Cerebellar cortex (tissue), 1 donor: Measurements from ENCODE around the gene MSN.
"Not testable (repeated sequence)": the region's sequence is repeated elsewhere in the genome, so short reads cannot be mapped to it uniquely, and the experiment has no call there.

Experiments used
- DNase-seq: peaks from one replicate; pipeline ENCODE4 v3.0.0-alpha.2; 2015; ENCODE audit warnings: low spot score

MSN gene

GRCh38 chrX:65720381-65720964 lies 53.0 kb downstream of the MSN start:
- no peak for DNase-seq

DNA sequence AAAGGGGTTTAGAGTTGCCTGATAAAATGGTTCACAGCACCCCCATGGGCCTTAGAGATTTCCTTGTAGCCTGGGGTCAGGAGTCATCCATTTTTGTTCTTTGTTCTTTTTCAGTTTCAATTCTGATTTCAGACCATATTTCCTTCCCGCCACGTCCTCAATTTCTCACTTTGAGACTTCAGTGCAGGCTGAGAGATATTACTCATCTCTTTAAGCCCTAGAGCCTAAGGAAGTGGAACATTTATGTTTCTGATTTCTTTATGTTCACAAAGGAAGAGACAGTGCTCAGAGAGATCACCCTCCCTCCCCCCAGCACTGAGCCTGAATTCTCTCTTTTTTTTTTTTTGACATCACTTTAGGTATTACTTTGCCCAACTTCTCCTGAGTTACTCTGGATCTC lies 56.3 kb downstream of the MSN start:
- DNase-seq, result no peak

GRCh38 chrX:65726715-65727114 lies 59.3 kb downstream of the MSN start:
- DNase-seq, result no peak

- DNase-seq, result no peak
Measured at GRCh38 chrX:65731684-65732289, 64.3 kb downstream of the MSN start.

GRCh38 chrX:65740909-65741308 lies 73.5 kb downstream of the MSN start:
- DNase-seq, result no peak

GRCh38 chrX:65741823-65742222 lies 74.4 kb downstream of the MSN start:
- no peak for DNase-seq

DNA sequence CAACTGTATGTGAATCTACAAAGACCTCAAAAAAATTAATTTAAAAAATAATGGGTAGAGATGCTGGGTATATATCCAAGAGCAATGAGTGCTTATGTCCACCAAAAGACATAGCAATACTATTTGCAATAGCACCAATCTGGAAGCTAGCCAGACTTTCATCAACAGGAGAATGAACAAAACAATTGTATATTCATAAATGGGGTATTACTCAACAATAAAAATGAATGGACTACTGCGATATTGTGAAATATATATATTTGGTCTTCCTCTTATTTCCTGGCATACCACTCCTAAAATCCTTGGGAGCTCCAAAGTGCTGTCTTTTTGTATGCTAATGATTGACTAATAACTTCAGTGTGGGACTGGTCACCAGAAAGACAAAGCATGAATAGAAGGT lies 77.5 kb downstream of the MSN start:
- DNase-seq, result no peak

DNA sequence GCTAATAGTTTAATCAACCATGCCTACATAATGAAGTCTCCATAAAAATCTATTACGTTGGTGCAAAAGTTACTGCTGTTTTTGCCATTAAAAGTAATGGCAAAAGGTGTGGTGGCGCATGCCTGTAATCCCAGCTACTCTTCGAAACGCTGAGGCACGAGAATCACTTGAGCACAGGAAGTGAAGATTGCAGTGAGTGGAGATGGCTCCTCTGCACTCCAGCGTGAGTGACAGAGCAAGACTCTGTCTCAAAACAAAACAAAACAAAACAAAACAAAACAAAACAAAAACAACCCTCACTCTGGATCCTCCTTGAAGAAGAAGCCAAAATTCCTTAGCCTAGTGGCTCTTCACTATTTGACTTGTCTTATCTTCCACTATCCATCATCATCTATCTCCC lies 78.0 kb downstream of the MSN start:
- no peak for DNase-seq

DNA sequence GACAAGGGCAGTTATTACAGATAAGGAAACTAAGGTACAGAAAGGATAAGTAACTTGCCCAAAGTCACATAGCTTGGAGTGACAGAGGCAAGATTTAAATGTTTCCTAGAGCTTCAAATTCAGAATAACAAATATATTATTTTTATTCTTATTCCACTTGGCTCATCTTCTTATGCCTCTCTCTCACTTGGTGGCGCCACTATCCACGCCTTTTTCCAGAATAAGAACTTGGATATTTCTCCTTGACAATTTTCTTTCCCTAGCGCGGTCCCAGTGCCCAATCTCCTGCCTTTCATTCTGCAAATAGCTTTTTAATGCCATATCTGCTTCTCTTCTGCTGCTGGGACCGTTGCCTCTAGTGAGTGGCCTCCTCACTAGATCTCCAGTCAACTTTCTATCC lies 78.5 kb downstream of the MSN start:
- no peak for DNase-seq

- no peak for DNase-seq
Measured at GRCh38 chrX:65750674-65751469, 83.4 kb downstream of the MSN start.

GRCh38 chrX:65751519-65751918 lies 84.1 kb downstream of the MSN start:
- DNase-seq, result no peak

DNA sequence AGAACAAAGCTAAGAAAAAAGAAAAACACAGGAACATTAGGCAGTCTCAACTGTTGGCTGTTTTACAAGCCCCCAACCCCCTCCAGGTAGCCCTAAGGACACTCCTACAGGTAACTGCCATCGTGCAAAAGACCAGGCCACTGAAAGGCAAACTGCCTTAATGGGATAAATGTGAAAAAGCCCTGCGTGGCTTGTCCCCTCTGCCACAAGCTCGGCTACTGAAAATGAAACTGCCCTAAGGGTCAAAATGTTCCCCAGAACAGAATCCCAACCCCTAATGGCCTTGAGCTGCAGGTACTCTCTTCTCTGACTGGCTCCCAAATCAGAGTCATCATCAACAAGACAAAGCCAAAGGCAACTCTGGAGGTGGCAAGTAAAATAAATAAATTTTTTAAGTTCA lies 84.8 kb downstream of the MSN start:
- no peak for DNase-seq

- no peak for DNase-seq
Measured at GRCh38 chrX:65755786-65756185, 88.3 kb downstream of the MSN start.

DNA sequence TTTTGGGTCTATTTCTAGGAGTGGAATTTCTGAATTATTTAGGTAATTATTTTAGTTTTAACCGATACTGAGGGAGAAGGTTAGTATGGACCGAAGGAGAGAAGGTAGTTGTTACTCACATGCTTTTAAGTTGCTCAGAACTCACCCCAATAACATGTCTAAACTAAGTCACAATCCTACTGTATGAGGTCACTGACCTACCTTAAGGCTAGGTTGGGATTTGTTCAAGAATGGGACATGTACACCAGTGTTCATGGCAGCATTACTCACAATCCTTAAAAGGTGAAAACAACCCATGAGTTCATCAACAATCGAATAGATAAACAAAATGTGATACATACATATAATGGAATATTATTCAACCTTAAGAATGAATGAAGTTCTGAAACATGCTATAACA lies 90.5 kb downstream of the MSN start:
- DNase-seq, result no peak

GRCh38 chrX:65758505-65758904 lies 91.1 kb downstream of the MSN start:
- no peak for DNase-seq

GRCh38 chrX:65759525-65759924 lies 92.1 kb downstream of the MSN start:
- not testable (repeated sequence) for DNase-seq

- no peak for DNase-seq
Measured at GRCh38 chrX:65769564-65770292, 102.3 kb downstream of the MSN start.

GRCh38 chrX:65772842-65773241 lies 105.4 kb downstream of the MSN start:
- no peak for DNase-seq

GRCh38 chrX:65781845-65782244 lies 114.4 kb downstream of the MSN start:
- no peak for DNase-seq

DNA sequence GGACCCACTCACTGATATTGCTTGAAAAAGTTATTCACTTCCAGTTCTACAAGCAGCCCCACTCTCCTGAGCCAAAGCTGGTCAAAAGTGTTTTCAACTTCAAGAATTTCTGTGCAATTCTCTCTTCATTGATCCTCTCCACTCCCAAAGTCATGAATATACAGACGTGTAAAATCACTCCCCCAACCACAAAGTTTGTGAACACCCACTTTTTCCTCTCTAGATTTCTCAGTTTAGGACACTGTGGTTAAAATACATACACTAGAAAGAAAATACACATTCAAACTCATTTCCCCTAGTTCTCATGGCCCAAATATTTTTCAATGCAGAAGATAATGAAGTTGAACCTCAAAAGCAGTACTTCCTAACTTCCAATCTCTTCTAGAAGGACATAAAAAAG lies 116.3 kb downstream of the MSN start:
- DNase-seq, result no peak
